GM12865 (cell line): Measurements from ENCODE around the gene THOP1.
"Not testable (repeated sequence)": the region's sequence is repeated elsewhere in the genome, so short reads cannot be mapped to it uniquely, and the experiment has no call there.

Source experiments
- DNase-seq: peaks from one replicate; pipeline ENCODE4 v3.0.0; 2010; ENCODE audit warnings: low read depth
- H3K4me3 ChIP-seq: 2 replicates; pipeline ENCODE4 v1.5.1; 2011; ENCODE audit warnings: mild to moderate bottlenecking, low read depth, low read length, control low read depth
- TF ChIP-seq, protein P1 (sequence below): IDR thresholded peaks from 2 replicates; pipeline ENCODE4 v1.5.1; 2011; ENCODE audit warnings: low read length, control low read depth, low read depth, inconsistent platforms; ENCODE audit not compliant: insufficient read depth; ENCODE audit errors: missing control alignments

The THOP1 gene

DNA sequence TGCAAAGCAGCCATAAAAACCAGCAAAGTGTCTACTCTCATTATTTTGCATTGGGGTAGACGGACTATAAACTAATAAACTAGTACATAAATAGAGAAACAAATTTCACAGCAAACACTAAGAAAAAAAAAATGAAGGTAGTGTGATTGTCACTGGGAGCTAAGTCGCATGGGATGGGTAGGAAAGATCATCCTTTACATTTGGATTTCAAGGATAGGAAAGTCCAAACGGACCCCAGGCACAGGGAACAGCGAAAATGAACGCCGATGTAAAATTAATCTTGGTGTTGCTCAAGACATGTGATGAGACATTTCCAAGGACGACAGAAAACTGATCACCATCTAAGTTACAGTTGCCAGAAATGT lies 1.5 kb upstream of the THOP1 start:
- peak overlapping the region; percentile 33 for H3K4me3 ChIP-seq
- DNase-seq: no peak
- TF ChIP-seq, protein P1, sequence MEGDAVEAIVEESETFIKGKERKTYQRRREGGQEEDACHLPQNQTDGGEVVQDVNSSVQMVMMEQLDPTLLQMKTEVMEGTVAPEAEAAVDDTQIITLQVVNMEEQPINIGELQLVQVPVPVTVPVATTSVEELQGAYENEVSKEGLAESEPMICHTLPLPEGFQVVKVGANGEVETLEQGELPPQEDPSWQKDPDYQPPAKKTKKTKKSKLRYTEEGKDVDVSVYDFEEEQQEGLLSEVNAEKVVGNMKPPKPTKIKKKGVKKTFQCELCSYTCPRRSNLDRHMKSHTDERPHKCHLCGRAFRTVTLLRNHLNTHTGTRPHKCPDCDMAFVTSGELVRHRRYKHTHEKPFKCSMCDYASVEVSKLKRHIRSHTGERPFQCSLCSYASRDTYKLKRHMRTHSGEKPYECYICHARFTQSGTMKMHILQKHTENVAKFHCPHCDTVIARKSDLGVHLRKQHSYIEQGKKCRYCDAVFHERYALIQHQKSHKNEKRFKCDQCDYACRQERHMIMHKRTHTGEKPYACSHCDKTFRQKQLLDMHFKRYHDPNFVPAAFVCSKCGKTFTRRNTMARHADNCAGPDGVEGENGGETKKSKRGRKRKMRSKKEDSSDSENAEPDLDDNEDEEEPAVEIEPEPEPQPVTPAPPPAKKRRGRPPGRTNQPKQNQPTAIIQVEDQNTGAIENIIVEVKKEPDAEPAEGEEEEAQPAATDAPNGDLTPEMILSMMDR: no peak

DNA sequence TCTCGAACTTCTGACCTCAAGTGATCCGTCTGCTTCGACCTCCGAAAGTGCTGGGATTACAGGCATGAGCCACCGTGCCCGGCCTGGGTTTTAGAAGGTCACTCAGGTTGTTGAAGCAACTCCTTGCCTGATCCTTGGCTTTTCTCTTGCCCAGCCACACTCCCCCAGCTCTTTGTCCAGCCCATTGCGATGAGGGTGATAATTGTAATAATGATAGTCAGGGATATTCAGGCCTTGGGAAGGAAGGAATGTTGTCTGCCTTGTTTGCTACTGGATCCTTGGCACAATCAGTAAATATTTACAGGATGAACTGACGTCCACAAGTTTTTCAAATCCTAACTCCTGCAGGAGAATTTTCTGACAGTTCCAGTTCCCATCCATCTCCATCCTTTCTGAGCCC lies 1.8 kb downstream of the THOP1 start:
- H3K4me3 ChIP-seq: peak overlapping the region; percentile 13; the same call in 1 of the 2 replicates
- DNase-seq: peak; percentile 24
- TF ChIP-seq, protein P1: no peak

DNA sequence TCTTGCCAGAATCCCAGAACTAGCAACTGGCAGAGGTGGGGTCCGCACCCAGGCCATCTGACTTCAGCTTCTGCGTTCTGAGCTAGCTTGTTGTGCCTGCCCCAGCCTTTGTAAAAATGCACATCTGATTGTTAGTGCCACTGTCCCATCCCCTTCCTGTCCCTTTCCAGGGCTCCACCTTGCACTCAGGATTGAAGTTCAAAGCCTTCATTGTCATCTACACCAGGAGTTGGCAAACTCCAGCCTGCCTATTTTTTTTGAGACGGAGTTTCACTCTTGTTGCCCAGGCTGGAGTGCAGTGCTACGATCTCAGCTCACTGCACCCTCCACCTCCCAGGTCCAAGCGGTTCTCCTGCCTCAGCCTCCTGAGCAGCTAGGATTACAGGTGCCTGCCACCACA lies 2.9 kb downstream of the THOP1 start:
- H3K4me3 ChIP-seq: no peak overlapping the region
- DNase-seq: no peak
- TF ChIP-seq, protein P1: no peak

DNA sequence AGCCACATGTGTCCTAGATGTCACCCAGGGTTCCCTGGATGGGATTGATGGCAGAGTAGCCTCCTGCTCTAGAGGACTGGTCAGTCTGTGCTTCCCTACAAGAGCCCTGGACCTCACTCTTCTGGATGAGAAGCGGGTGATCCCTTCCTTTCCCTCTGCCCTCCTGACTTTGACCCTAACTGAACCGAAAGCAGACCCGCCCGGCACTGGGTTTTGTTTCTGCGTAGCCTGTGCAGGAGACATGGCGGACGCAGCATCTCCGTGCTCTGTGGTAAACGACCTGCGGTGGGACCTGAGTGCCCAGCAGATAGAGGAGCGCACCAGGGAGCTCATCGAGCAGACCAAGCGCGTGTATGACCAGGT lies 4.9 kb downstream of the THOP1 start:
- TF ChIP-seq, protein P1: no peak
- no peak for DNase-seq
- H3K4me3 ChIP-seq: no peak overlapping the region

DNA sequence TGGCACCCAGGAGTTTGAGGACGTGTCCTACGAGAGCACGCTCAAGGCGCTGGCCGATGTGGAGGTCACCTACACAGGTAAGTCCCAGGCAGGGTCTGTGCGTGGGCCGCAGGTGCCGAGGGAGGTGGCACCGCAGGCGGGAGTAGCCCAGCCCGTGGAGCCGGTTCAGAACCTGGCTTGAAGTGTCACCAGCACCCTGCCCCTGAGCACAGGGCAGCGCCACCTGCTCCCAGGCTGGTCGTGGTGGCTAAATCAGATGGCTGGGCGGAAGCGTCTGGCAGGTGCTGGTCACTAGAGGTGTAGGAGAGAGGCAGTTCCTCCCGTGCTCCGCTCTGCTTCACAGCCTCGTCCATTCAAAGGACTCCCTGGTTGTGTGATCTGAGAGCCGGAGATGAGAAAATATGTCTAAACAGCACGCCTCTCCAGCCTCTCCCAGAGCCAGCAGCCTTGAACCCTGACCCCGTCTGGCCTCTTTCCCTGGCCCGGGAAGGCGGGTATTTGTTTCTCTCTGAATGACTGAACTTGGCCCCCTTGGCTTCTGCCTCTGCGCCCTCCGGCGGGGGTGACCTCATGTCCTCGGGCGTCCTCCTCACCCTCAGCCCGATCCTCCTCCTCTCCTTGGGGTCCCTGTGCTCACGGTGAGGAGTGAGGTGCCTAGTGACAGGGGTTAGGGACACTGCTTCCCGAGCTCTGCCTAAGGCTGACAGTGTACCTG lies 5.4 kb downstream of the THOP1 start:
- no peak for DNase-seq
- TF ChIP-seq, protein P1: no peak
- no peak overlapping the region for H3K4me3 ChIP-seq

DNA sequence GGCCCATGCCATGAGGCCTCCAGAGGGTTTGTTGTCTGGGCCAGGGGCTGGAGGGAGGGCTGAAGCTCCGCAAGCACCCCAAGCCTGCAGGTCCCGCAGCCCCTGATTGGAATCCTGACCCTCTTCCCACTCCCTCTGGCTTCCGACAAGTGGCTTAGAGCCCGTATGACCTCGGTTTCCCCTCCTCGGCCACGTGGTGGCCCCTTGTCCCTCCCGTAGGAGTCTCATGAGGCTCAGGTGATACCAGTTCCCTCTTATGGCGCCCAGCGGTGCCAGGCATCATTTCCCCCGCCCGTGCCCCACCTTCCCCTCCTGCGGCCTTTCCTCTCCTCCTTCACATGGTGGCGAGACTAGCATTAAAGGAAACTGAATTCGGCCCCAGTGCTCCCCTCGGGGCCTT lies 6.1 kb downstream of the THOP1 start:
- no peak for DNase-seq
- TF ChIP-seq, protein P1: no peak
- no peak overlapping the region for H3K4me3 ChIP-seq

DNA sequence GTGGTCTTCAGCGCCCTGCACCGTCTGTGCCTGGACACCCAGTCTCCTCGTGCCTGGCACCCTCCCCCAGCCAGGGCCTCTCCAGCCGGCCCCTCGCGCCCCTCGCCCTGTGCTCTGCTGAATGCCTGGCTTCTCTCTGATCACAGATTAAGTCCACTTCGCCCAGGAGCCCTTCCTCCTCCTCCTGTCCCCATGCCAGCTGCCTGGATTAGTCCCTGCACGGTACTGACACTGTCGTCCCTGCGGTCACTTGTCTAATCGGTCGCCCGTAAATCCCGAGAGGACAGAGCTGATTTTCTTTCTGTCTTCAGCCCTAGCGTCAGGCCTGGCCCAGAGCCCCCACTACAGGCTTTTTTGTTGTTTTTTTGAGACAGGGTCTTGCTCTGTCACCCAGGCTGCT lies 6.6 kb downstream of the THOP1 start:
- no peak overlapping the region for H3K4me3 ChIP-seq
- TF ChIP-seq, protein P1: no peak
- DNase-seq: no peak

DNA sequence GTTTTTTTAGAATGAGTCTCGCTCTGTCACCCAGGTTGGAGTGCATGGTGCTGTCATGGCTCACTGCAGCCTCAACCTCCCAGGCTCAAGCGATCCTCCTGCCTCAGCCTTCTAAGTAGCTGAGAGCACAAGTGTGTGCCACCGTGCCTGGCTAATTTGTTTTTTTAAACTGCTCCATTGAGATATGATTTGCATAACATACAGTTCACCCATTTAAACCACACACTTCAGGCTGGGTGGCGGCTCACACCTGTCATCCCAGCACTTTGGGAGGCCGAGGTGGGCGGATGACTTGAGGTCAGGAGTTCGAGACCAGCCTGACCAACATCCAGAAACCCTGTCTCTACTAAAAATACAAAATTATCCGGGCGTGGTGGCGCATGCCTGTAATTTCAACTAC lies 7.4 kb downstream of the THOP1 start:
- not testable (repeated sequence) for DNase-seq

More for the DNA sequence above, 7.4 kb downstream of the THOP1 start:
- not testable (repeated sequence) for H3K4me3 ChIP-seq
